ENCODE data around the gene GMDS.

GMDS gene

GRCh38 chr6:1631251-1631650 lies 614.2 kb downstream of the GMDS start:
- DNase-seq, result no peak

DNA sequence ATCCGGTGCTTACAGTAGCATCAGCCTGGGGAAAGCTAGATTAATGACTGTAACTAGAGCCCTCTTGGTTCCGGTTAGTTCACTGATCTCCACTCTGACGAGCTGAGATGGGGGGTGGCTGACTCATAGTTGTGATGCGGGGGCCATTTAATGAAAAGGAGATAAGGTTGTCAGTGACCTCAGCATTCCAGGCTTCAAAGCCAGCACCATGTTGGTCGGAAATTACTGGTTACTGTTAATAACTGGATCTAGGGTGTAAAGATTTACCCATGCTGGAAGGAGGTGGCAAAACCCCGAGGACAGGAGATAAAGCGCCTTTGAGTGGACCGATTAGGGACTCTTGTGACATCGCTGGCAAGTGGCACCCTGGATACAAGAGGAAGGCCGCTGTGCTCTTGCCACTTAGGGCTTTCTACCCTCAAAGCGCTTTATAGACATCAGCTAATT lies 614.6 kb downstream of the GMDS start:
- peak; percentile 78 for DNase-seq

- no peak for DNase-seq
Measured at GRCh38 chr6:1630212-1630770, 615.1 kb downstream of the GMDS start.

DNA sequence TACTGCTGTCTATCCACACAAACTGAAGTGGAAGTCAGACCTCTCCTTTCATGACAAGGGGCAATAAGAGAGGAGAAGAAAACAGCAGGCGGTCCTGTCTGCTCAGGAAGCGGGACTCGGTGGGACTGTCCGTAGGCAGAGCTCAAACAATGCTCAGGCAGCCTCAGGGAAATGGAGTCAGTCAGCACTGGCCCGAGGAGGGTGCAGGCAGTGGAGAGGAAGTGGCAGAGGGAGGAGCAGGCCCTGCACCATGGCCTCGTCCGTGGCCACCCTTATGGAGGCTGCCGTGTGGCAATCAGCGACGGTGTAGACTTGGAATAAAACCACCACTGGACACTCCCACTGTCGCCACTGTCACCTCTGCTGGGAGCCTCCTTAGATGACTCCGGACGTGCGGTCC lies 616.1 kb downstream of the GMDS start:
- no peak for DNase-seq

DNA sequence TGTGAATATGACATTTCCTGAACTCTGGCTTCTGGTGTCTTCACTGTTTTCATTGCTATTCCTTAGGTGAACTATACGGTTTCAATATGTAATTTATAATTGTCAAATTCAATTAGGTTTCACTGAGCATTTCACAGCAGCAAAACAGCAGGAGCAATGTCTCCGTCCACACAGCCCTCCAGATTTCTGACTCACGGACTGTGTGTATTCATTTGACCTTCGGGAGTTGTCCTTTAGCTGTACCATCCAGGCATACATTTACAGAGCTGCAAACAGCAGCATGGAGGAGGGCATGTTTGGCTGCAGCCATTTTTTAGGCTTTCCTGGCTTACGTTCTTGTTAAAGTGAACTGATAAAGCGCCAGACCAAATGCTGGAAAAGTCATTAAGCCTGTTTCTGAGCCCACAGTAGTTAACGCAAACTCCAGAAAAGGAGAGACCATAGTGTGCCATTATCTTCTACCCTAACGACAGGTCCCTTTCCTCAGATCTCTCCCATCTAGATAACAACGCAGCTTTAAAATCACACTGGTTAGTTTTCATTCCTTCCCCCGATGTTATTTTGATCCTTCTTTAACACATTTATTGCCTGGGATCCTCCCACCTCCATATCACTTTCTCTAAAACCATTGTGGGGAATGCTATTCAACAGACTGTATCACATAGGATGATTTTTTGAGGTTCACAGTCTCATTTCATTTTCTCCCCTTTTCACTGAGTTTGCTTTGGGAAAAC lies 617.4 kb downstream of the GMDS start:
- DNase-seq, result no peak

GRCh38 chr6:1626481-1626880 lies 618.9 kb downstream of the GMDS start:
- no peak for DNase-seq

GRCh38 chr6:1625794-1626435 lies 619.5 kb downstream of the GMDS start:
- no peak for DNase-seq

DNA sequence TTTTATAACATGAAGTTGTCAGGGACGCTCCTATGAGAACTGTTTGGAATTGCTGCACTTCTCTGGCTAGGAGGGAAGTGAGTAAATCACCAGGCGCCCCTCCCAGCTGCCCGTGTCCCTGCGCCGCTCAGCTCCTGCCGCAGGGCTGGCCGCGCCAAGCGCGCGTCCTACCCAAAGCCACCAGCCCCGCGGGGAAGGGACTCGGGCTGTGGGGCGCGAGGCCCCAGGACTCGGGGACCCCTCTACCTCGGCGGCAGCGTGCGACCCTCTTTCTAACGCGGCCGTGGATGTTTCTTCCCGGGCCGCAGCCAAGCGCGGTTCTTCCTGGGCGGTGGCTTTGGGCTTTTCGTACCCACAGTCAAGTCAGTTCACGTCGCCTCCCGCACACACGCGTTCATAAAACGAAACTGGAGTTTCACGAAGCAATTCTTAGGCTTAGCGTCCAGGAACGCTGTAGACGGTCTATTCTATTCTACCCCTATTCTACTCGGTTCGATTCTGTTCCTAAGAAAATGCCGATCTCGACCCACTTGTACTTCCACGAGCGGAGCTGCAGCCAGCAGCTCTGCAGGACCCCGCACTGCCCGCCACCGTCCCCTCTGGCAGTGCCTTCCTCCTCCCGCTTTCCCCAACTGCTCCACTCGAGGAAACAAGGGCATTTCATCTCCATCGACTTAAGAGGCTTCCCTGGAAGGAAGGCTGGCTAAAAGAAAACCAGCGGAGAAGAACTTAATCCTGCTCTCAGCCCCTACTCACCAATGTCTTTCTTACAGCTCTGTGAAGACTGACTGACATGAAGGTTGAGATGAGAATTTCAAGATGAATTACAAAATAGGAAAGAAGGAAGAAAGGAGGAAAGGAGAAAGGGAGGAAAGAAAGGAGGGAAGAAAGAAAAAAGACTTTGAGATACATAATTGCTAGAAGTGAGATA lies 620.3 kb downstream of the GMDS start:
- no peak for DNase-seq

DNA sequence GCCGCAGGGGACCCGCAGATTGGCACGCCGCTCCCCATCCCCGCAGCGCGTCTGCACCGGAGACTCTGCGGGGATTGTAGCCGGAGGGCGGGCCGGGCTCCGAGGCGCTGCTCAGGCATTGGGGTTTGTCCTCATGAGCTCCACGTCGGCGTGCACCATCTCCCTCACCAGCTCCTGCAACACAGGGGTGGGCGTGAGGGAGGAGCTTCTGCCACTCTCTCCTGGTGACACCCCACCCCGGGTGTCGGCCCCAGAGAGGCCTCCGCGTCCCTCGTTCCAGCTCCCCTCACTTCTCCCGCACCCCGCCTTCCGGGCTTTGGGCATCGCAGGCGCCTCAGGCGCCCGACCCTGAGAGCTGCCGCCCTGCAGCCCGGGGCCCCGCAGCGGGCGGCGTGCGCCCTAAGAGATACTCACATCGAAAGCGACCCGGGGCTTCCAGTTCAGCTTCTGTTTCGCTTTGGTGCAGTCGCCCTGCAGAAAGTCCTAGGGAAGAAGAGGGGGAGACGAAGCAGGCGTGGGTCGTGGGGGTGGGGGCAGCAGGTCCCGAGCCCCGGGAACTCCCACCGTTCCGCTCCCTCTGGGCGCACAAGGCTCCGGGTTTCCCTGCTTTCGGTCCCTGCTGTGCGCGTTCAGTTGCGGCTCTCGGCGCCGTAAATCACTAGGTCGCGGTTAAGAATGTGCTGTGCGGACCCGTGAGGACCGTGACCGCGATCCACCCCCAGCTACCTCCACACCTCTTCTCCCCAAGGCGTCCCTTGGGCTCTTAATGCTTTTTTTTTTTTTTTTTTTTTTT lies 621.2 kb downstream of the GMDS start:
- no peak for DNase-seq

DNA sequence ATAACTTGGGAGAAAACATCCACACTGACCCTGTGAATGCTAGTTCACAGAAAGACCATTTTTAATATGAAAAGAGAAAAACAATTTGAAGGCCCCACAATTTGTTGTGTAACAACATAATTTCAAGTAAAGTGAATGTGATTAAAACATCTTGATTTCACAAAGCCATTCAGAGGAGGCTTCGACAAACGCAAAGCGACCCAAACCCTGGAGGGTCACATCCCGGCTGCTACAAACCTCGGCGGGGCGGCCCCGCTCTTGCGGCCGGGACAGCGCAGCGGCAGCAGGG lies 621.7 kb downstream of the GMDS start:
- no peak for DNase-seq

DNA sequence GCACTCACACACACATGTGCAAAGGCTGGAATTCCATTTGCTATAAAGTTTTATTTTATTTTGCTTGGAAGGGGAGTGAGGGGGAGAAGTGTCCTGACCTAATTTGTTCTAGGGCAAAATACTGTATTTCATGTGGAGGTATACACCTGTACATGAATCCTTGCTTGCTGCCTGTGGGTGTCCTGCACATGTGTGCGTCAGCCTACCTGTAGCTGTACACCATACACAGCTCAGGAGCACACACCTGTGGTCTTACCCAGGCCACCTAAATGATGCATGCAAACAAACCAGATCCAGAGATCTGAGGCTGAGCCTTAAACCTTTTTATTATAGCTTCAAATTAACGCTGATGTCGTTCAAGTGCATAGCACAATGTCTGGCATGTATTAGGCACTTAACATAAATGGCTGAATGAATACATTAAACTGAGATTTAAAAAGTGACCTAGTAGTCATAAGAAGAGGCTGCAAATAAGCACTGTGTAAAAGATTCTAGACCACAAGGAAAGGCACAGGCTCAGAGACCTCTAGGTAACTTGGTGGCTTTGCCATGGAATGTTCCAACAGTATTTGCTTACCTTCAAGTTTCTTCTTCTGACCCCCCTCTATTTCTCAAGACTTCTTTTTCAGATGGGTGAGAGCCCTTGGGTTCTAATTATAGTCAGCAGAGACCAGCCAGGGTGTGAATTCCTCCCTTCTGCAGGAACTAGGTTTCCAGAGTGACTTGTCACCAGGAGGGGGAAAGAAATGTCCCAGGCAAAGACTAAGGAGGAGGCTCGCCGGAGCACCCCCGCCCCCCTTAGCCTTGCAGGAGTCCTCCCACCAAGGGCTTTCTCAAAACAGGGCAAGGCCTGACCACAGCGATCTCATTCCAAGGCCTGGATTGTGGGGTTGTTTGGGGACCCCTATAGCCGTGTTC lies 622.3 kb downstream of the GMDS start:
- DNase-seq, result no peak

GRCh38 chr6:1622220-1622850 lies 623.1 kb downstream of the GMDS start:
- no peak for DNase-seq

DNA sequence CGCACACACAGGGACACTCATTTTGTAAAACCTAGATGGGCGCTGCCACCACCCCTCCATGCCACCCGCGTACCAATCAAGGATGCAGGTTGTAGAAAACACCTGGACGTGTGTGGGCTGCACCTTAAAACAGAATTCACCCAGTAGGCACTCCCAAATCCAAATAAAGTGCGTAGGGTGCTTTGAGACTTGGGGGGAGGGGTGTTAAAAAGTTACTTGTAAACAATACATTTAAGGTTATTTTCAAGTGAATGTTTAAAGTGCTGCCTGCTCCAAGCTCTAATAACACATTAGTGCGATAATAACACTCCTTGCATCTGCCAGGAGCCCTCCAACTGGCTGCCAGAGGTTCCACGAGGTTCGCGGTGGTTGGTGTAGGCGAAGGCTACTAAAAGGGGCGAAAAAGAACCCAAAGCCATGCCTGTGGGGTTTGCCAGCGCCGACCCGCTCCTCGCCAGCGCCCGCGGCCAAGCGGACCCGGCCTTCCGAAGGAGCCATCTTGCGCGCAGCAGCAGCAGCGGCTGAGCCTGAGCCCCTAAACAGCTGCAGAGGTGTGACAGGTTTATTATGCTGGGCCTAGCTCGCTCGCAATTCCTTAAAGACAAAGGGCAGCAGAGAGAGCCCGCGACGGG lies 624.2 kb downstream of the GMDS start:
- no peak for DNase-seq

DNA sequence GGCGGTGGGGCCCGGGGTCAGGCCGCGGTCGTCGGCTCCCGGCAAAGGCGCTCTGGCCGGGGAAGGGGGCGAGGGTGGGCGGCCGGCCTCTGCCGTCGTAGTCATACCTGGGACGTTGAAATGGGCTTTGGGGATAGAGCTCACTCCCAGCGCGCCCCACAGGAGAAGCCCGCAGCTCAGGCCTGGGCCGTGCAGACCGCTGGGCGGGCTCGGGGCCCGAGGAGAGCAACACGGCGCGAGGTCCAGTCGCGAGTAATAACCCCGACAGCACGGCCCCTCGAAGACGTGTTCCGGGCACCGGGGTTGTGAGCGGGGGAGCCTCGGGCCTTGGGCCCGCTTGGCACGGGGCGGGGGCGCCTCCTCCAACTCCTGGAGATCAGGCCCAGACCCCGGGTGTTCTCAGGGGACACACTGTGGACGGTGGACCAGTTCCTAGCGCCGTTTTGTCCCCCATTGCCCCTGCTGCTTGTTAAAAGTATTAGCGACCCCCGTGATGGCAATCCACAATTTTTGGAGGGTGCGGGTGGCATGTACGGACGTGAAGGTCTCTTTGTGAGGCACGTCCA lies 624.8 kb downstream of the GMDS start:
- DNase-seq, result no peak

GRCh38 chr6:1619673-1620503 lies 625.5 kb downstream of the GMDS start:
- DNase-seq, result no peak

DNA sequence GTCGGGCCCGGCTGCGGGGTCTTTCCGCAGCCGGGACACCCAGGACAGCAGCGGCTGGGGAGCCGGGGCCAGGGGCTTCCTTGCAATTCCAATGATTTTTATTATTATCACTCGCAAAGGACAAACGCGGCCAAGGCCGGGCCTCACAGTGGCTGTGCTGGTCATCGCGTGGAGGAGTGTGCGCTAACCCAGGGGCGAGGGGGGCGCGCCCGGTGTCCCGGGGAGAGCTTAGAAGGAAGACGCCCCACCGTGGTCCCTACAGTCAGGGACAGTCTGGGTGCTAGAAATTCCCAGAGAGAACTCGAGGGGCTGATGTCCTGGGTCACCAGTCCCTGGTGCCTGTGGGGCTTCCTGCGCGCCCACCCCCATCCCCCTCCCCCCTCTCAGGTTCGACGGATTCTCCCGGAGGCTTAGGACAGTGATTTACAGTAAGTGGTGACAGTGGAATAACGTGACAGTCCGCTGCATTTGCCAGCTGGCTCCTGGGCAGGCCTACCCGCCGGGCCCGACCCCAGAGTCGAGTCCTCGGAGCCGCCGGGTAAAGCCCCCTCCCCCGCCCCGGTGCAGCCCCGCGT lies 626.2 kb downstream of the GMDS start:
- no peak for DNase-seq

- DNase-seq, result no peak
Measured at GRCh38 chr6:1618311-1619097, 626.9 kb downstream of the GMDS start.
